BLaER1 treated with 17β-estradiol and CSF1 and Interleukin-3, amounts not matched to agents 10 nM and 100 nM (cell line): Measurements from ENCODE around the gene GTPBP2.
"Not testable (repeated sequence)": the region's sequence is repeated elsewhere in the genome, so short reads cannot be mapped to it uniquely, and the experiment has no call there.

ENCODE experiments used
- H3K27ac ChIP-seq, 11 experiments: shearing (Covaris generic); formaldehyde crosslinking; 2 replicates each; pipeline ENCODE4 v1.8.1; 2022
- H3K27me3 ChIP-seq, 11 experiments: shearing (Covaris generic); formaldehyde crosslinking; 2 replicates each; pipeline ENCODE4 v1.8.1; 2022
- H3K36me3 ChIP-seq, 11 experiments: shearing (Covaris generic); formaldehyde crosslinking; 2 replicates each; pipeline ENCODE4 v1.8.1; 2022
- H3K4me1 ChIP-seq, 10 experiments: shearing (Covaris generic); formaldehyde crosslinking; 2 replicates each; pipeline ENCODE4 v1.8.1; 2022
- H3K4me2 ChIP-seq, 11 experiments: shearing (Covaris generic); formaldehyde crosslinking; 2 replicates each; pipeline ENCODE4 v1.8.1; 2022
- H3K4me3 ChIP-seq, 10 experiments: shearing (Covaris generic); formaldehyde crosslinking; 2 replicates each; pipeline ENCODE4 v1.8.1; 2022
- H3K9ac ChIP-seq, 11 experiments: shearing (Covaris generic); formaldehyde crosslinking; 2 replicates each; pipeline ENCODE4 v1.8.1; 2022
- H3K9me3 ChIP-seq, 11 experiments: shearing (Covaris generic); formaldehyde crosslinking; replicated peaks in 1 of 11; 2 replicates each; pipeline ENCODE4 v1.8.1; 2022
- H4K20me1 ChIP-seq, 11 experiments: shearing (Covaris generic); formaldehyde crosslinking; 2 replicates each; pipeline ENCODE4 v1.8.1; 2022
- Cebpa-rat ChIP-seq, 11 experiments: shearing (Covaris generic); IDR thresholded peaks; 2 replicates each; pipeline ENCODE4 v1.8.1; 2022

GTPBP2 gene

GRCh38 chr6:43666196-43666920 lies 37.3 kb upstream of the GTPBP2 start:
- Histone ChIP-seq H3K9ac (no peak overlapping the region), H4K20me1 (peaks cover 0 to 18% (median 0%) of the 10 kb centered on the region in 11 experiments; a peak in 5 of 22 replicates), H3K4me1 (peaks cover 13 to 48% (median 29%) of the 10 kb centered on the region in 10 experiments), H3K27ac (no peak overlapping the region), H3K36me3 (peaks cover 5 to 26% (median 18%) of the 10 kb centered on the region in 11 experiments), H3K27me3 (no peaks in the 10 kb centered on the region), H3K4me2 (no peak overlapping the region), H3K4me3 (no peak overlapping the region), H3K9me3 (peaks cover 0 to 5% (median 2%) of the 10 kb centered on the region in 11 experiments; a peak in 18 of 22 replicates)
- TF ChIP-seq Cebpa-rat (IDR thresholded peaks at IDR 0.05), result no peak

GRCh38 chr6:43665376-43665775 lies 36.3 kb upstream of the GTPBP2 start:
- Histone ChIP-seq H3K27me3 (no peaks in the 10 kb centered on the region), H3K9me3 (peaks cover 9 to 15% (median 12%) of the 10 kb centered on the region in 11 experiments), H3K36me3 (peaks cover 0 to 17% (median 11%) of the 10 kb centered on the region in 11 experiments; a peak in 14 of 22 replicates), H3K4me1 (peaks cover 13 to 39% (median 26%) of the 10 kb centered on the region in 10 experiments), H3K4me3 (no peak overlapping the region), H3K9ac (no peak overlapping the region), H3K27ac (no peak overlapping the region), H3K4me2 (no peak overlapping the region), H4K20me1 (peaks cover 0 to 18% (median 0%) of the 10 kb centered on the region in 11 experiments; a peak in 5 of 22 replicates)
- no peak for TF ChIP-seq Cebpa-rat (IDR thresholded peaks at IDR 0.05)

GRCh38 chr6:43662948-43663347 lies 33.9 kb upstream of the GTPBP2 start:
- H3K4me3 ChIP-seq, H3K27me3 ChIP-seq, H3K4me2 ChIP-seq, H3K36me3 ChIP-seq, H4K20me1 ChIP-seq, H3K9ac ChIP-seq, H3K27ac ChIP-seq: not testable (repeated sequence)
- Histone ChIP-seq H3K9me3 (peaks cover 27 to 39% (median 33%) of the 10 kb centered on the region in 11 experiments), H3K4me1 (peaks cover 7 to 16% (median 13%) of the 10 kb centered on the region in 10 experiments)

- H4K20me1 ChIP-seq, result no peaks in the 10 kb centered on the region
Observed at GRCh38 chr6:43658161-43658560, 29.1 kb upstream of the GTPBP2 start.

GRCh38 chr6:43657221-43657802 lies 28.2 kb upstream of the GTPBP2 start:
- H3K27me3 ChIP-seq, result no peaks in the 10 kb centered on the region
- H3K9me3 ChIP-seq, result peaks cover 27 to 44% (median 33%) of the 10 kb centered on the region in 11 experiments
- H3K36me3 ChIP-seq, result peaks cover 0 to 8% (median 0%) of the 10 kb centered on the region in 11 experiments; a peak in 2 of 22 replicates
- H3K4me2 ChIP-seq, result no peak overlapping the region
- H3K9ac ChIP-seq, result no peak overlapping the region
- TF ChIP-seq Cebpa-rat (IDR thresholded peaks at IDR 0.05), result no peak
- no peak overlapping the region for H3K27ac ChIP-seq
- H3K4me3 ChIP-seq, result no peak overlapping the region
- H3K4me1 ChIP-seq, result peaks cover 0 to 7% (median 4%) of the 10 kb centered on the region in 10 experiments; a peak in 5 of 20 replicates
- H4K20me1 ChIP-seq, result no peaks in the 10 kb centered on the region

More at GRCh38 chr6:43658161-43658560, 29.1 kb upstream of the GTPBP2 start:
- H3K9ac ChIP-seq, result no peak overlapping the region
- no peak overlapping the region for H3K4me2 ChIP-seq
- H3K36me3 ChIP-seq, result peaks cover 0 to 8% (median 0%) of the 10 kb centered on the region in 11 experiments; a peak in 2 of 22 replicates
- peaks cover 27 to 44% (median 33%) of the 10 kb centered on the region in 11 experiments for H3K9me3 ChIP-seq
- no peaks in the 10 kb centered on the region for H3K27me3 ChIP-seq
- peaks cover 0 to 7% (median 4%) of the 10 kb centered on the region in 10 experiments; a peak in 4 of 20 replicates for H3K4me1 ChIP-seq
- H3K4me3 ChIP-seq, result no peak overlapping the region
- H3K27ac ChIP-seq, result no peak overlapping the region
- TF ChIP-seq Cebpa-rat (IDR thresholded peaks at IDR 0.05), result no peak

GRCh38 chr6:43652822-43653221 lies 23.8 kb upstream of the GTPBP2 start:
- H3K27me3 ChIP-seq, H3K4me1 ChIP-seq, H3K4me3 ChIP-seq, H3K9ac ChIP-seq, H4K20me1 ChIP-seq, H3K4me2 ChIP-seq, H3K27ac ChIP-seq, H3K36me3 ChIP-seq, H3K9me3 ChIP-seq: not testable (repeated sequence)

GRCh38 chr6:43648248-43648647 lies 19.2 kb upstream of the GTPBP2 start:
- TF ChIP-seq Cebpa-rat (IDR thresholded peaks at IDR 0.05), result no peak
- Histone ChIP-seq H3K27me3 (no peaks in the 10 kb centered on the region), H3K27ac (no peak overlapping the region)

GRCh38 chr6:43647613-43648012 lies 18.5 kb upstream of the GTPBP2 start:
- no peak overlapping the region for H3K4me2 ChIP-seq
- H3K4me1 ChIP-seq, result peaks cover 0 to 4% (median 0%) of the 10 kb centered on the region in 10 experiments; a peak in 1 of 20 replicates
- no peak overlapping the region for H3K9ac ChIP-seq
- no peak overlapping the region for H3K27ac ChIP-seq
- TF ChIP-seq Cebpa-rat (IDR thresholded peaks at IDR 0.05), result no peak
- peaks cover 0 to 23% (median 17%) of the 10 kb centered on the region in 11 experiments; a peak in 18 of 22 replicates for H4K20me1 ChIP-seq
- no peaks in the 10 kb centered on the region for H3K27me3 ChIP-seq
- no peaks in the 10 kb centered on the region for H3K9me3 ChIP-seq
- peaks cover 2 to 23% (median 11%) of the 10 kb centered on the region in 11 experiments for H3K36me3 ChIP-seq
- no peak overlapping the region for H3K4me3 ChIP-seq

More at GRCh38 chr6:43648248-43648647, 19.2 kb upstream of the GTPBP2 start:
- H3K4me1 ChIP-seq, result peaks cover 0 to 4% (median 0%) of the 10 kb centered on the region in 10 experiments; a peak in 1 of 20 replicates
- no peak overlapping the region for H3K9ac ChIP-seq
- no peaks in the 10 kb centered on the region for H3K9me3 ChIP-seq
- H3K4me3 ChIP-seq, result no peak overlapping the region
- peaks cover 0 to 16% (median 5%) of the 10 kb centered on the region in 11 experiments; a peak in 8 of 22 replicates for H3K36me3 ChIP-seq
- peaks cover 0 to 17% (median 10%) of the 10 kb centered on the region in 11 experiments; a peak in 17 of 22 replicates for H4K20me1 ChIP-seq
- no peak overlapping the region for H3K4me2 ChIP-seq

GRCh38 chr6:43645613-43645964 lies 16.5 kb upstream of the GTPBP2 start:
- no peaks in the 10 kb centered on the region for H3K9me3 ChIP-seq
- H3K9ac ChIP-seq, result no peak overlapping the region
- no peak overlapping the region for H3K27ac ChIP-seq
- H3K4me1 ChIP-seq, result peaks cover 1 to 21% (median 9%) of the 10 kb centered on the region in 10 experiments; a peak in 17 of 20 replicates
- H3K36me3 ChIP-seq, result peaks cover 22 to 43% (median 31%) of the 10 kb centered on the region in 11 experiments
- H3K27me3 ChIP-seq, result no peaks in the 10 kb centered on the region
- H4K20me1 ChIP-seq, result peaks cover 15 to 43% (median 37%) of the 10 kb centered on the region in 11 experiments; a peak in 21 of 22 replicates
- no peak for TF ChIP-seq Cebpa-rat (IDR thresholded peaks at IDR 0.05)
- no peak overlapping the region for H3K4me3 ChIP-seq
- peak overlapping the region in 2 of 11 experiments; percentile 15 to 24; a peak in 3 of 22 replicates for H3K4me2 ChIP-seq
